Measurements from ENCODE around the gene TTC7B.

DNA sequence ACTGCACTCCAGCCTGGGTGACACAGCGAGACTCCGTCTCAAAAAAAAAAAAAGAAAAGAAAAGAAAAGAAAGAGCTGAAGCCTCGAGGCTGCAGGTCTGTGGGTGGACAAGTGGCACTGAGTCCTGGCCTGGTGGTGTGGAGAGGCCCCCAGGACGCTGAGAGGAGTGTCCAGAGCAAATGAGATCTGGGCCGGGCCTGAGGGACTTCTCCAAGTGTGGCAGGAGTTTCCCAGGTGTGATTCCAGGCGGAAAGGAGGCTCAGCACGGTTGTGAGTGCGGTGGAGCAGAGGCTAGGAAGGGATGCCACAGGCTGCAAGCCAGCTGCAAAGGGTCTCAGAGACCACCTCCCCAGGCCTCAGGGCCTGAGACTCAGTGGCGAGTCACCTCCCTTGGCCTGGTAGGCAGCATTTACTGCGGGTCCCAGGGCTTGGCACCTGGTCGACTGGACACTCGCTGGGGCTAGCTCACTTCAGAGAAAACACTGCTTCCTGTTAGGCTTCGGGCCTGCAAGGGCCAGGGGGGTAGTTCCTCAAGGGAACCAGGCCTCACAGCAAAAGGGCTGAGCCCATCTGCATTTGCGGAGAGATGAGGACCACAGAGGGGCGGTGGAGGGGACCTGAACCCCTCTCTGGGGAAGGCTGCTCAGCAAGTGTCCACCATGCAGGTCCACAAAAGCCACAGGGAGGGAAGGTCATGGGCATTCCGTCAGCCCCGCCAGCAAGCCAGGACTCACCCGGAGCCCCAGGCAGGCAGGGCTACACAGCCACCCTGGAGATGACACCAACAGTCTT is 11.7 kb downstream of the TTC7B start:
- TF ChIP-seq, protein P1, sequence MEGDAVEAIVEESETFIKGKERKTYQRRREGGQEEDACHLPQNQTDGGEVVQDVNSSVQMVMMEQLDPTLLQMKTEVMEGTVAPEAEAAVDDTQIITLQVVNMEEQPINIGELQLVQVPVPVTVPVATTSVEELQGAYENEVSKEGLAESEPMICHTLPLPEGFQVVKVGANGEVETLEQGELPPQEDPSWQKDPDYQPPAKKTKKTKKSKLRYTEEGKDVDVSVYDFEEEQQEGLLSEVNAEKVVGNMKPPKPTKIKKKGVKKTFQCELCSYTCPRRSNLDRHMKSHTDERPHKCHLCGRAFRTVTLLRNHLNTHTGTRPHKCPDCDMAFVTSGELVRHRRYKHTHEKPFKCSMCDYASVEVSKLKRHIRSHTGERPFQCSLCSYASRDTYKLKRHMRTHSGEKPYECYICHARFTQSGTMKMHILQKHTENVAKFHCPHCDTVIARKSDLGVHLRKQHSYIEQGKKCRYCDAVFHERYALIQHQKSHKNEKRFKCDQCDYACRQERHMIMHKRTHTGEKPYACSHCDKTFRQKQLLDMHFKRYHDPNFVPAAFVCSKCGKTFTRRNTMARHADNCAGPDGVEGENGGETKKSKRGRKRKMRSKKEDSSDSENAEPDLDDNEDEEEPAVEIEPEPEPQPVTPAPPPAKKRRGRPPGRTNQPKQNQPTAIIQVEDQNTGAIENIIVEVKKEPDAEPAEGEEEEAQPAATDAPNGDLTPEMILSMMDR (IDR thresholded peaks at IDR 0.05 in 4 of 5, conservative IDR thresholded peaks at IDR 0.05 in 1 of 5) = no peak
- no peak for TF ChIP-seq POLR2A (IDR thresholded peaks at IDR 0.05)

All from gastrocnemius medialis (tissue), 4 donors.